DMS53 (cell line): Measurements from ENCODE around the gene RPL15.
"Not testable (repeated sequence)": the region's sequence is repeated elsewhere in the genome, so short reads cannot be mapped to it uniquely, and the experiment has no call there.

Experiments
- DNase-seq: peaks from one replicate; lab custom pipeline; 2025; lab: John Stamatoyannopoulos, UW

RPL15 gene

GRCh38 chr3:23889950-23890349 lies 27.0 kb upstream of the RPL15 start:
- DNase-seq: no peak

- DNase-seq: no peak
Observed at GRCh38 chr3:23894254-23895061, 22.5 kb upstream of the RPL15 start.

GRCh38 chr3:23895181-23895580 lies 21.8 kb upstream of the RPL15 start:
- no peak for DNase-seq

- DNase-seq: no peak
Observed at GRCh38 chr3:23900744-23901143, 16.2 kb upstream of the RPL15 start.

DNA sequence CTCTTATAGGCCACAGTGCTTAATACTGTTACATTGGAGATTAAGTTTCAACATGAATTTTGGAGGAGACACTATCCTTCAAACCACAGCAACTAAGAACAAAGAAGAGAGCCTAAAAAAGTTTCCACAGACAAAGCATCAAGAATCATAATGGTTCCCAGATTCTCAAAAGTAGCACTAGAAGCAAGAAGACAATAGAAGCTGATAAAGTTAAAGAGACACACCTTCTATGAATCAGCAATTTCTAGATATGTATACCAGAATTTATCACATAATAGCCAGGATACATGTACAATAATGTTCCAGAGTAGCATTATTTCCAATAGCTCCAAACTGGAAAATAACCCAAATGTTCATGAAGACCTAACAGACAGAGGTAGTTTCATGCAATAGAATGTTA lies 12.4 kb upstream of the RPL15 start:
- no peak for DNase-seq

DNA sequence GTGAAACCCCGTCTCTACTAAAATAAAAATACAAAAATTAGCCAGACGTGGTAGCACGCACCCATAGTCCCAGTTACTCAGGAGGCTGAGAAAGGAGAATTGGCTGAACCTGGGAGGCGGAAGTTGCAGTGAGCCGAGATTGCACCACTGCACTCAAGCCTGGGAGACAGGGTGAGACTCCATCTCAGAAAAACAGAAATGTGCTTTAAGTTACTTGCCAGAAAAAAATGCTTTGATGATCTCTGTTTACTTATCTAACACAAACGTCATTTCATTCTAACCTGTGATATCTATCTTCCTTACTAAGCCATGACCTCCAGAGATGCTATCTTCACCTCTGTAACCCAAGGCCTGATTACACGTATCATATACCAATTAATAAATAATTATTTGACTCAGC lies 7.6 kb upstream of the RPL15 start:
- no peak for DNase-seq

DNA sequence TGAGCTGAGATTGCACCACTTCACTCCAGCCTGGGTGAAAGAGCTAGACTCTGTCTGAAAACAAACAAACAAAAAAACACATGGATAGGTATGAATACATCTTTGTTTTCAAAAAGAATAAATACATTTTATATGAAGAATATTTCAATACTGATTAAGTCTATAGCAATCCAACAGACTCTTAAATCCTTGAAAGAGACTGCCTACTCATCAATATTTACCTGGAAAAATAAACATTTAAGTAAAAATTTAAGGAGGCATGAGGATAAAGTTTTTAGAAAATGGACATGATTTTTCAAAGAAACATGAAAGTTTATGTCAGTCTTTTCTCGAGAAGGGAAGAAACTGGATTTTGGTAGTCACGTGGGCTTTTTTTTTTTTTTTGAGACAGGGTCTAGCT lies 5.5 kb upstream of the RPL15 start:
- no peak for DNase-seq

GRCh38 chr3:23912335-23912734 lies 4.6 kb upstream of the RPL15 start:
- not testable (repeated sequence) for DNase-seq

- DNase-seq: no peak
Observed at GRCh38 chr3:23913182-23913581, 3.8 kb upstream of the RPL15 start.

GRCh38 chr3:23913873-23914743 lies 2.8 kb upstream of the RPL15 start:
- peak; percentile 2 for DNase-seq

- DNase-seq: no peak
Observed at GRCh38 chr3:23915537-23916108, 1.3 kb upstream of the RPL15 start.

GRCh38 chr3:23916152-23916885 lies 613 bp upstream of the RPL15 start:
- peak; percentile 68 for DNase-seq

GRCh38 chr3:23917679-23918303 lies 859 bp downstream of the RPL15 start:
- DNase-seq: peak; percentile 54

- DNase-seq: not testable (repeated sequence)
Observed at GRCh38 chr3:23918331-23918730, 1.4 kb downstream of the RPL15 start.

DNA sequence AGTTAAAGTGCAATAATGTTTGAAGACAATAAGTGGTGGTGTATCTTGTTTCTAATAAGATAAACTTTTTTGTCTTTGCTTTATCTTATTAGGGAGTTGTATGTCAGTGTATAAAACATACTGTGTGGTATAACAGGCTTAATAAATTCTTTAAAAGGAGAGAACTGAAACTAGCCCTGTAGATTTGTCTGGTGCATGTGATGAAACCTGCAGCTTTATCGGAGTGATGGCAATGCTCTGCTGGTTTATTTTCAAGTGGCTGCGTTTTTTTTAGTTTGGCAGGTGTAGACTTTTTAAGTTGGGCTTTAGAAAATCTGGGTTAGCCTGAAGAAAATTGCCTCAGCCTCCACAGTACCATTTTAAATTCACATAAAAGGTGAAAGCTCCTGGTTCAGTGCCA lies 2.7 kb downstream of the RPL15 start:
- peak; percentile 1 for DNase-seq

DNA sequence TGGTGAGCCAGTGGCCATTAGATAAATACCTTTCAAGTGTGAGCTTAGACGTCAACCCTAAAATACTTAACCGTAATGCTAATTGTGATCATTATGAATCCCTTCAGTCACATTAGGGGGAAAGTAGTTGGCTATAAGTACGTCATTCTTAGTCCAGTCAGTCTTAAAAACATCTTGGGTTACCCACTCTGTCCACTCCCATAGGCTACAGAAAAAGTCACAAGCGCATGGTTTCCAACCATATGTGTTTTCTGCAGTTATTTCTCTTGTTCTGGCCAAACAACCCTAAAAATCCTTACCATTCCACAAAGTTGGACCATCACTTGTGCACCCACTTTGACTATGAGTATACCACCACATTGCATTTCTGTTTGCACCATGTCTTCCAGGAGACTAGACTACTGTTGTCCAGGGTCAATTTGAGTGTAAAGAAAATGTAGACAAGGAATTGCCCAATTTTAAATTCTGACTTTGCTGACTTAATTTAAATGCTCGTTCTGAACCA lies 3.3 kb downstream of the RPL15 start:
- no peak for DNase-seq

DNA sequence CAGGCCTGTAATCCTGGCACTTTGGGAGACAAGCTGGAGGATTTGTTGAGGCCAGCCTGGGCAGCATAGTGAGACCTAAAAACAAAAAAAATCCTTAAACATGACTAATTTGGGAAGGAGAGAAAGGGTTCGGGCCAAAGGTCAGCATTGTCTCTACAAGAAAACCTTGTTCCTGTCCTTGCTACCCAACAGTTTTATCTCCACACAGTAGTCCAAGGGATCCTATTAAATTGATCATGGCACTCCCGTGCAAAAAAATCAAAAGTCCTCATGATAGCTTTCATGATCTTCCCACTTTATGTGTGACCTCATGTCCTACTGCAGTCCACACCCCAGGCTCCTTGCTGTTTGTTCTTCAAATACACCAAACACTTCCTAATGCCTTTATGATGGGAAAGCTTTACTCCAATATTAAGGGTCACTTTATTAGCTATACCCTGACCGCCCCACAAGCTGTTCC lies 4.2 kb downstream of the RPL15 start:
- DNase-seq: peak; percentile 19

DNA sequence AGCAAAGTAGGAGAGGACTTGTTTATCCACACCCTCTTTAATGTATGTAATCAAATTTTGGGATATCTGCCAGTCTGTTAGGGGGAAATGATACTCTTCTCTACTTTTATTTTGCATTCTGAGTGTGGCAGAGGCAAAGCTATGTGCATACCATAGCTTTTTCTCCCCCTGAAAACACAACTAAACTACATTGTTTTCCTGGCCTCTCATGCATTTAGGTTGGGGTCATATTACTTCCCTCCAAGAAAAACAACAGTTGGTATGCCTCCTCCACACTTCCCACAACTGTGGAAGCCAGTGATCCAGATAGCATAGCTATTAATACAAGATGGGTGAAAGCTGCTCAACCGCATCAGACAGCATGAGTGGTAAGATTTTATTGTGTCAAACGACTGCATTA lies 6.9 kb downstream of the RPL15 start:
- DNase-seq: no peak

DNA sequence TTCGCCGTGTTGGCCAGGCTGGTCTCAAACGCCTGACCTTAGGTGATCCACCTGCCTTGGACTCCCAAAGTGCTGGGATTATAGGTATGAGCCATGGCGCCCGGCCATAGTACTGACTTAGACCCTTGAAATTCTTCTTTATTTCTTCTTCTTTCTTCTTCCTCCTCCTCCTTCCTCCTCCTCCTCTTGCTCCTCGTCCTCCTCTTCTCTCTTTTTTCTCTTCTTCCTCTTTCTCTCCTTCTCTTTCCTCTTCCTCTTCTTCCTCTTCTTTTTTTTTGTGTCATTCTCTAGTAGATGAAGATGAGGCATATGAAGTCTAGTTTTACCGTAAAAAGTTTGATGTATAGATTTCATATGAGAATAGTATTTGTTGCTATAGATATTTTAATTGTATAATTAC lies 9.3 kb downstream of the RPL15 start:
- DNase-seq: no peak

GRCh38 chr3:23926736-23927135 lies 9.8 kb downstream of the RPL15 start:
- DNase-seq: no peak

- DNase-seq: peak; percentile 56
Observed at GRCh38 chr3:23928524-23928923, 11.6 kb downstream of the RPL15 start.
